Measurements from ENCODE around the gene KANSL3. TPM values are rescaled to one million over a fixed set of nuclear protein-coding genes. Genes with fewer than 3 reads are reported as not detected.

Gene KANSL3
- polyA plus RNA-seq, 1 experiment = 28.3 TPM

GRCh38 chr2:96663829-96664228 lies 25.7 kb upstream of the KANSL3 start:
- ChIA-PET POLR2A (no interaction called here), CTCF (interaction anchor here (1.3 kb wide), 1 partner anchor 99 kb away, joined by 6 read pairs; no protein-coding TSS in a partner anchor)
- no peaks in the 10 kb centered on the region for H3K36me3 ChIP-seq (ENCODE audit: control insufficient read depth, insufficient read depth, low read length)
- no peak overlapping the region for H3K4me3 ChIP-seq (ENCODE audit: low read depth, low read length)
- TF ChIP-seq, protein P1, sequence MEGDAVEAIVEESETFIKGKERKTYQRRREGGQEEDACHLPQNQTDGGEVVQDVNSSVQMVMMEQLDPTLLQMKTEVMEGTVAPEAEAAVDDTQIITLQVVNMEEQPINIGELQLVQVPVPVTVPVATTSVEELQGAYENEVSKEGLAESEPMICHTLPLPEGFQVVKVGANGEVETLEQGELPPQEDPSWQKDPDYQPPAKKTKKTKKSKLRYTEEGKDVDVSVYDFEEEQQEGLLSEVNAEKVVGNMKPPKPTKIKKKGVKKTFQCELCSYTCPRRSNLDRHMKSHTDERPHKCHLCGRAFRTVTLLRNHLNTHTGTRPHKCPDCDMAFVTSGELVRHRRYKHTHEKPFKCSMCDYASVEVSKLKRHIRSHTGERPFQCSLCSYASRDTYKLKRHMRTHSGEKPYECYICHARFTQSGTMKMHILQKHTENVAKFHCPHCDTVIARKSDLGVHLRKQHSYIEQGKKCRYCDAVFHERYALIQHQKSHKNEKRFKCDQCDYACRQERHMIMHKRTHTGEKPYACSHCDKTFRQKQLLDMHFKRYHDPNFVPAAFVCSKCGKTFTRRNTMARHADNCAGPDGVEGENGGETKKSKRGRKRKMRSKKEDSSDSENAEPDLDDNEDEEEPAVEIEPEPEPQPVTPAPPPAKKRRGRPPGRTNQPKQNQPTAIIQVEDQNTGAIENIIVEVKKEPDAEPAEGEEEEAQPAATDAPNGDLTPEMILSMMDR (IDR thresholded peaks at IDR 0.05; ENCODE audit: insufficient read depth, low read depth, low read length) = no peak
- no peak for DNase-seq (ENCODE audit: low read depth)
- H3K27me3 ChIP-seq (ENCODE audit: control insufficient read depth, insufficient read depth, low read length) = no peaks in the 10 kb centered on the region

DNA sequence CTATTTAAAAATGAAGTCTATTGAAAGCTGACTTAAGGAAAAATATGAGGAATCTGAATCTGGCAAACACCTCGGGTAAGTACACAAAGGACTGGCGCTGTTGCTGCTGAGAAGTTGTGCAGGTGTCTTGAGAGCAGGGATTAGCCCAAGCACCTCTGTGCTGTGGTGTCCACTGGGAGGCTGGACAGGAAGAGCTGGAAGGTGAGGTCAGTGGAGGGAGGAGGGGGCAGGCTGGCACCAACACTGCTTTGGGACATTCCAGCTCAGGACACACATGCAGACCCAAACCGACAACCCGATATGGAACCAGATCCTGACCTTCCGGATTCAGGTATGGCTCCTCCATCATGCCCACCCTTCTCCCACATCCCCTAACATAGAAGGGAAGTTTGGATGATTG lies 25.1 kb upstream of the KANSL3 start:
- TF ChIP-seq, protein P1 (IDR thresholded peaks at IDR 0.05; ENCODE audit: insufficient read depth, low read depth, low read length) = no peak
- CTCF ChIA-PET = interaction anchor here (1.3 kb wide), 1 partner anchor 99 kb away, joined by 6 read pairs; no protein-coding TSS in a partner anchor
- no peak for DNase-seq (ENCODE audit: low read depth)
- Histone ChIP-seq H3K4me3 (ENCODE audit: low read depth, low read length) (no peak overlapping the region), H3K36me3 (ENCODE audit: control insufficient read depth, insufficient read depth, low read length) (no peaks in the 10 kb centered on the region), H3K27me3 (ENCODE audit: control insufficient read depth, insufficient read depth, low read length) (no peaks in the 10 kb centered on the region)
- POLR2A ChIA-PET = no interaction called here

- ChIA-PET CTCF (no interaction called here), POLR2A (no interaction called here)
- no peaks in the 10 kb centered on the region for H3K36me3 ChIP-seq (ENCODE audit: control insufficient read depth, insufficient read depth, low read length)
- no peaks in the 10 kb centered on the region for H3K27me3 ChIP-seq (ENCODE audit: control insufficient read depth, insufficient read depth, low read length)
- no peak overlapping the region for H3K4me3 ChIP-seq (ENCODE audit: low read depth, low read length)
- TF ChIP-seq, protein P1 (IDR thresholded peaks at IDR 0.05; ENCODE audit: insufficient read depth, low read depth, low read length) = no peak
- no peak for DNase-seq (ENCODE audit: low read depth)
Measured at GRCh38 chr2:96662360-96662759, 24.2 kb upstream of the KANSL3 start.

DNA sequence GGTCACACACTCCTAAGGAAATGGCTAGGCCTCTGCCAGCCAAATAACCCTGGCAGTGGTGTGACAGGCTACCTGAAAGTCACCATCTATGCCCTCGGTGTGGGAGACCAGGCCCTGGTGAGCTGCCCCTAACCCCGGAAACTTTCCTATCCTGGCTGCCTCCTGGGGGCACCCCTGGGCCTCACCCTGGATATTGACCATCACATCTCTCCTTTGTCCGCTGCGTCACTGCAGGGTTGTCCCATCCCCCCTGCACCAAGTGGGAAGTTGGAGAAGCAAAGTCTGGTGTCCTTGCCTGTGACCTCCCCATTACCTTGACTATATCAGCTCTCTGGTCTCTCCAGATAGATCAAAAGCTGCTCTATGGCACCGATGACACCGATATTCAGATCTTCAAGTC lies 23.2 kb upstream of the KANSL3 start:
- TF ChIP-seq, protein P1 (IDR thresholded peaks at IDR 0.05; ENCODE audit: insufficient read depth, low read depth, low read length) = no peak
- DNase-seq (ENCODE audit: low read depth) = no peak
- CTCF ChIA-PET = no interaction called here
- POLR2A ChIA-PET = no interaction called here
- Histone ChIP-seq H3K27me3 (ENCODE audit: control insufficient read depth, insufficient read depth, low read length) (no peaks in the 10 kb centered on the region), H3K4me3 (ENCODE audit: low read depth, low read length) (no peak overlapping the region), H3K36me3 (ENCODE audit: control insufficient read depth, insufficient read depth, low read length) (no peaks in the 10 kb centered on the region)

DNA sequence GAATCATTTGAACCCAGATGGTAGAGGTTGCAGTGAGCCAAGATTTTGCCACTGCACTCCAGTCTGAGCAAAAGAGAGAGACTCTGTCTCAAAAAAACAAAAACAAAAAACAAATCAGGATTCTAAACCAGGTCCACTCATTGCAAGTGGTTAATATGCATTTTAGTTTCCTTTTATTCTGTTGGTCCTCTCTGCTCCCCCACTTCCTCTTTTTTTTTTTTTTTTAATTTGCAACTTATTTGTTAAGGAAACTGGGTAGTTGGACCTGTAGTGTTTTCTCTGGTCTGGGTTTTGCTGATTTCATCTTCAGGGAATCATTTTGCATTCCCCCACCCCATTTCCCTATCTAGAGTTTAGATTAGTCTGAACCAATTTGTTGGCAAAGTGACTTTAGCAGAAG lies 18.4 kb upstream of the KANSL3 start:
- no peaks in the 10 kb centered on the region for H3K27me3 ChIP-seq (ENCODE audit: control insufficient read depth, insufficient read depth, low read length)
- POLR2A ChIA-PET = no interaction called here
- TF ChIP-seq, protein P1 (IDR thresholded peaks at IDR 0.05; ENCODE audit: insufficient read depth, low read depth, low read length) = no peak
- no peak overlapping the region for H3K4me3 ChIP-seq (ENCODE audit: low read depth, low read length)
- no peaks in the 10 kb centered on the region for H3K36me3 ChIP-seq (ENCODE audit: control insufficient read depth, insufficient read depth, low read length)
- DNase-seq (ENCODE audit: low read depth) = no peak
- CTCF ChIA-PET = no interaction called here
